HG03457 (cell line): Measurements from ENCODE around the gene PSMA8.
"Not testable (repeated sequence)": the region's sequence is repeated elsewhere in the genome, so short reads cannot be mapped to it uniquely, and the experiment has no call there.

Source experiments
- ATAC-seq: cut with Tn5 transposase; IDR thresholded peaks from one replicate; pipeline ENCODE4 v1.9.1; 2021; ENCODE audit warnings: moderate number of reproducible peaks; ENCODE audit not compliant: unreplicated experiment

Gene PSMA8

GRCh38 chr18:26175481-26175880, 41.8 kb downstream of the PSMA8 start:
- ATAC-seq, result no peak

DNA sequence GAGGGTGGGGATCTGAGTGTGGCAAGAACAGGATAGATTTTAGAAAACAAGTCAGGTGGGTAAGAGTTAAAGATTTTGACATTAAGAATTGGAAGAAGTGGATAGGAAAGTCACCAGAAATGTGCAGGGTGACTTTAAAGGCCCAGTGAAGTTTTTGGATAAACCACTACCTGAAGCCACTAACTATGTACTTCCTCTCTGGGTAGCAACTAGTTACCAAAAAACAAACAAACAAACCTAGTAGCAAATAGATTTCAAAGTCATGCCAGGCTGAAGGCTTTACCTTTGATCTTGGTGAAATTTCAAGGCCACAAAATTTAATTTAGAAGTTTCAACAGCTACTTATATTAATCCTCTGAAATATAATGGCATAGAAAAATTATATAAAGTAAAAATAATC, 42.5 kb downstream of the PSMA8 start:
- ATAC-seq, result no peak

GRCh38 chr18:26181343-26181826, 47.7 kb downstream of the PSMA8 start:
- ATAC-seq, result peak; percentile 60

GRCh38 chr18:26183395-26184112, 49.9 kb downstream of the PSMA8 start:
- ATAC-seq, result no peak

GRCh38 chr18:26185267-26185666, 51.6 kb downstream of the PSMA8 start:
- ATAC-seq, result no peak

- ATAC-seq, result peak; percentile 83
These were observed 56.8 kb downstream of the PSMA8 start for GRCh38 chr18:26190506-26190905.

DNA sequence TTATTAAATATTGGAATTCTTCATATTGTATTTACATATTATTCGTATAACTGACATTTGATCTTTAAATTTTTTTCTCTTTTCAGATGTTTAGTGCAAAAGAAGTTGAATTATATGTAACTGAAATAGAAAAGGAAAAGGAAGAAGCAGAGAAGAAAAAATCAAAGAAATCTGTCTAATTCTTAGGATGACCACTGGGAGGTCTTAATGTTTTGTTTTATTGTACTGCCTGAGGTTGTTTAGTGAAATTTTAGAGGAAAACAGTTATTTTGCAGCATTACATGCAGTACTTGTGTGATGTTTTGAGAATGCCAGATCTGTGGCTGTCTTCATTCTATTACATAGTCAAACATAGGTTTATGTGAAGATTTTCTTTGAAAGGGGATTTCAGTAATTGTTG, 58.6 kb downstream of the PSMA8 start:
- ATAC-seq, result no peak

DNA sequence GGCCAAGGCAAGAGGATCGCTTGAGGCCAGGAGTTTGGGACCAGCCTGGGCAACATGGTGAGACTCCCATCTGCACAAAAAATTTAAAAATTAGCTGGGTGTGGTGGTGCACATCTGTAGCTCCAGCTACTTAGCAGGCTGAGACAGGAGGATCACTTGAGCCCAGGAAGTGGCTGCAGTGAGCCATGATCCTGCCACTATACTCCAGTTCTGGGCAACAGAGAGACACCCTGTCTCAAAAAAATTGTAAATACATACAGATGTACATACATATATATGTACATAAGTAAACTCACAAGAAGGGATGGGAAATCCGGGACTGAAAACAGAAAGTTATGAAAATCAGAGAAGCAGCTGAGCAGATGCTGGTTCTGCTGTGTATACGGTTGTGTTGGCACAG, 62.9 kb downstream of the PSMA8 start:
- no peak for ATAC-seq

DNA sequence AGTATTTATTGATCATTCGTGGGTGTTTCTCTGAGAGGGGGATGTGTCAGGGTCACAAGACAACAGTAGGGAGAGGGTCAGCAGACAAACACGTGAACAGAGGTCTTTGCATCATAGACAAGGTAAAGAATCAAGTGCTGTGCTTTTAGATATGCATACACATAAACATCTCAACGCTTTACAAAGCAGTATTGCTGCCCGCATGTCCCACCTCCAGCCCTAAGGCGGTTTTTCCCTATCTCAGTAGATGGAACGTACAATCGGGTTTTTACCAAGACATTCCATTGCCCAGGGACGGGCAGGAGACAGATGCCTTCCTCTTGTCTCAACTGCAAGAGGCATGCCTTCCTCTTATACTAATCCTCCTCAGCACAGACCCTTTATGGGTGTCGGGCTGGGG, 68.3 kb downstream of the PSMA8 start:
- ATAC-seq, result not testable (repeated sequence)

DNA sequence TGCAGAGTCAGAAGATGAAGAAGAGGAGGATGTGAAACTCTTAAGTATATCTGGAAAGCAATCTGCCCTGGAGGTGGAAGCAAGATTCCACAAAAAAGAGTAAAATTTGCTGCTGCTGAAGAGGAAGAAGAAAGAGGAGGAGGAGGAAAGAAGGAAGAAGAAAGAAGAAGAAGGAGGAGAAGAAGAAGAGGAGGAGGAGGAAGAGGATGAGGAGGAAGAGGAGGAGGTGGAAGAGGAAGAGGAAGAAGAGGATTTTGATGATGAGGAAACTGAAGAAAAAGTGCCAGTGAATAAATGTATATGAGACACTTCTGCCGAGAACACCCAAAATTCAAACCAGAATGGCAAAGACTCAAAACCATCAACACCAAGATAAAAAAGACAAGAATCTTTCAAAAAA, 71.6 kb downstream of the PSMA8 start:
- ATAC-seq, result no peak

GRCh38 chr18:26206488-26206887, 72.8 kb downstream of the PSMA8 start:
- ATAC-seq, result no peak

DNA sequence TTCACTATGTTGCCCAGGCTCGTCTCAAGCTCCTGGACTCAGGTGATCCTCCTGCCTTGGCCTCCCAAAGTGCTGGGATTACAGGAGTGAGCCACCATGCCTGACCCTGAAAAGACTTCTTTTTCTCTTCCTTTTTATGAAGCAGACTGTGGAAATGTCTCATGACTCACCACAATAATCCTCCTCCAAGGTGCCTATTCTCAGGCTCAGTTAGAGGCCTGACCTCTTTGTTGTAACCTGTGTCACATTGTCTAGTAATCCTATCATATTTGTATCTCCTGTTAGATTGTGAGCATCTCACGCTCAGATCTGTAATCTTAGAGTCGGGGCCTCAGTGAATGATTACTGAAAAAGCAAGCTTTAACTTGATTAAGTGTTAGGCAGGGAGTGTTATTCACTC, 74.3 kb downstream of the PSMA8 start:
- no peak for ATAC-seq

DNA sequence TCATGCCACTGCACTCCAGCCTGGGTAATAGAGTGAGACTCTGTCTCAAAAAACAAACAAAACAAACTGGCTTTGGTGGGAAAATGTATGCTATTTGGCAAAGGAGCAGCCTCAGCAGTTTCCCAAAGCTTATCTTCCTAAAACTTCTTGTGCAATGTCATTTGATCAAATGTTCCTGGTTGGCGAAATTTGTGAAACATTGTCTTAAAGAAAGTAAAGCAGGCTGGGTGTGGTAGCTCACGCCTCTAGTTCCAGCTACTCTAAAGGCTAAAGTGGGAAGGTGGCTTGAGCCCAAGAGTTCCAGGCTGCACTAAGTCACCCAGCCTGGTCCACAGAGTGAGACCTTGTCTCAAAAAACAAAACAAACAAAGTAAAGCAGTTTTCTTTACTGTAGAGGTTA, 75.3 kb downstream of the PSMA8 start:
- ATAC-seq, result no peak

GRCh38 chr18:26210147-26210546, 76.5 kb downstream of the PSMA8 start:
- no peak for ATAC-seq

GRCh38 chr18:26215247-26215970, 81.7 kb downstream of the PSMA8 start:
- ATAC-seq, result peak; percentile 80

GRCh38 chr18:26225022-26225693, 91.5 kb downstream of the PSMA8 start:
- no peak for ATAC-seq

DNA sequence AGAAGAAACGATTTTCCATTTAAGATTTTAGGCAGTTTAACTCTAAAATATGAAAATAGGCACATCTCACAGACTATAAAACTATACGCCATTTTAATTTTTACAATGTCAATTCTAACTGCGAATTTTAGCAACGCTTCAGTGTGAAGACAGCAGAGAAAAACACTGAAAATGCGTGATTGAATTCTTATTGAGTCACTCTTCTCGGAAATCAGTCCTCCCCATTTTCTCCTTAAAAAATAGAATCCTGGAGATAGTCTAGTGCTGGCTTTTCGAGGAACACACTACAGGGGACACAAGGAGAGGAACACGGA, 92.2 kb downstream of the PSMA8 start:
- ATAC-seq, result no peak

- ATAC-seq, result peak; percentile 81
These were observed 92.8 kb downstream of the PSMA8 start, which contains the start of gene TAF4B for GRCh38 chr18:26226229-26227050. TSS of gene TAF4B (plus strand) at chr18:26226445. CDS start at chr18:26226934, 489 bp downstream.

DNA sequence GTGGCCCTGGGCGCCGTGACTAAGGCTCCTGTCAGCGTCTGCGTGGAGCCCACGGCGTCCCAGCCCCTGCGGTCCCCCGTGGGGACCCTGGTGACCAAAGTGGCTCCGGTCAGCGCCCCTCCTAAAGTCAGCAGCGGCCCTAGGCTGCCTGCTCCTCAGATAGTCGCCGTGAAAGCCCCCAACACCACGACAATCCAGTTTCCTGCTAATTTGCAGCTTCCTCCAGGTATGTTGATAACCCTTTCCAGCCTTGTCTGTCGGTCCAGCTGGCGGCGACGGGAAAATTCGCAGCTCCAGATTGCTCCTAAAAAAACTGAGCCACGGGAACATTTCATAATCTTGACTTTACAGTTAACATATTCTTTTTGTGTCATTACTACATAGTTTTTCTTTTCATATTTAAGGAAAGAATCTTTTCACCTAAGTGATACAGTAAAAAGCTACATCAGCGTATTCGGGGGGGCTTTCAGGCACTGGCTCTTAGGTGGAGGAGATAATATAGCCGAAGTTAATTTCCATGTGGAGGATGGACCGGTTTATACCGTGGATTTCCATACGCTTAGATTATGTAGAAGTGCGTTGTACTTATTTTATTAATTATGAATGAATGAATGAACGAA, 93.5 kb downstream of the PSMA8 start:
- no peak for ATAC-seq

GRCh38 chr18:26228562-26229260, 95.0 kb downstream of the PSMA8 start:
- ATAC-seq, result no peak
